T-helper 9 cell (primary cell): Measurements from ENCODE around the gene CLSTN2.

Experiments
- DNase-seq: peaks from one replicate; pipeline ENCODE4 v3.0.0-alpha.2; 2020

CLSTN2 gene

DNA sequence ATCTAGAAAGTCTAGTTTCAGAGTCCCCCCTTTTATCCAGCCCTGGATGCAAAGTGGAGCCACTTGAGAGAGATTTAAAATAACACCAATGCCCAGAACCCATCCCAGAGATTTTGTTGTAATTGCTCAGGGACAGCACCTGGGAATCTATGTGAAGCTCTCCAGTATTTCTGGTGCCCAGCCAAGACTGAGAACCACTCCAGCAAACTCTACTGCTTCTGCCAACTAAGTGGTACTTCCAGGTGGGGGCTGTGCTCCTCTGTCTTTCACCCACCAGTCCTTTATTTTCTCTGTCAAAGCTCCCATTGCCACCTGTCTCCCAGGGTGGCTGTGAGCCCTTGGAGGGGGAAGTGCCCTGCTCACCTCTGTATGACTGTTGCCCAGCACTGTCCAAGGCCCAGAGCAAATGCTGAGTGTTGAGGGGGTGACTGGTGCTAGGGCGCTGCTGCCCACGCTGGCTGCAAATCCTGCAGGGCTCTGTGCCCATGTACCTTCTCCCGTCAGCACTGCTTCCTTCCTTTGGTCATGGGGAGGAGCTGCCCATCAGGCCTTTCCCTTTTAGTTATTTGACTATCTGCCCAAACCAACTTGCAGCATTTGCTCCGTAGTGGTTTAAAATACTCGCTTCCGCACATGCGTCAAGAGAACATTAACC lies 9.4 kb downstream of the CLSTN2 start:
- DNase-seq, result no peak

DNA sequence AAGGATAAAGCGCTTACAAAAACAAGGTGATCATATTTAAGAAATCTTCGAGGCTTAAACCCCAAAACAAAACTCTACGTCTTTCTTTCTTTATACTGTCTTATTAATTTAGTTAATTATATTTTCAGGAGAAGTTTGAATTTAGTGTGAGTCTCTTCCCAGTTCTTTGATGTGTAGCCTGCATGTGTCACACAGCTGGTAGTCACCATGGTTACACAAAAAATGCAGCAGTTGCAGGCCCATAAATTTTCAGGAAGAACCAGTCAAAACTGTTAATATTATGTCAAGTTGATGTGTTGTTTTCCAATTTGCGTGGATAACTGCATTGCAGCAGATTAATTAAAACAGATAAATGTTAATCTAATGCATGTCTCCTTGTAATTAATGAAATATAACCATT lies 10.4 kb downstream of the CLSTN2 start:
- no peak for DNase-seq

GRCh38 chr3:139945942-139946341 lies 11.0 kb downstream of the CLSTN2 start:
- DNase-seq, result no peak

- DNase-seq, result no peak
Measured at GRCh38 chr3:139948467-139948866, 13.5 kb downstream of the CLSTN2 start.

DNA sequence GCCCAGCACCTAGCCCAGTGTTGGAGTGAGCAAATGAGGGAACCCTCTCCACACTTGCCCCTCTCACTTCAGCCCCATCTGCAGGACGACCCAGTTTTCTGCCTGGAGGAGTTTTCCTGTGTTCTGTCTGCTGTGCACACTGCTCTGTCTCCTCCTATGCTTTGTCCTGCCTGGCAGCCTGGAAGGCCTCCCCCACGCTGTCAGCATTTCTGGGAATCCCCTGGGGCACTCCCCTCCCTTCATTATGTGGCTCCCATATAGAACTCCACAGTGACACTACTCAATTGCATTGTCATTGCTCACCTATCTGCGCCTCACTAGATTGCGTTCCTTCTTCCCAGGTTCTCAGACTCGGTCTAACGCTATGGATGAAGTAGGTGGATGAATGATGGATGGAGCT lies 13.9 kb downstream of the CLSTN2 start:
- no peak for DNase-seq

DNA sequence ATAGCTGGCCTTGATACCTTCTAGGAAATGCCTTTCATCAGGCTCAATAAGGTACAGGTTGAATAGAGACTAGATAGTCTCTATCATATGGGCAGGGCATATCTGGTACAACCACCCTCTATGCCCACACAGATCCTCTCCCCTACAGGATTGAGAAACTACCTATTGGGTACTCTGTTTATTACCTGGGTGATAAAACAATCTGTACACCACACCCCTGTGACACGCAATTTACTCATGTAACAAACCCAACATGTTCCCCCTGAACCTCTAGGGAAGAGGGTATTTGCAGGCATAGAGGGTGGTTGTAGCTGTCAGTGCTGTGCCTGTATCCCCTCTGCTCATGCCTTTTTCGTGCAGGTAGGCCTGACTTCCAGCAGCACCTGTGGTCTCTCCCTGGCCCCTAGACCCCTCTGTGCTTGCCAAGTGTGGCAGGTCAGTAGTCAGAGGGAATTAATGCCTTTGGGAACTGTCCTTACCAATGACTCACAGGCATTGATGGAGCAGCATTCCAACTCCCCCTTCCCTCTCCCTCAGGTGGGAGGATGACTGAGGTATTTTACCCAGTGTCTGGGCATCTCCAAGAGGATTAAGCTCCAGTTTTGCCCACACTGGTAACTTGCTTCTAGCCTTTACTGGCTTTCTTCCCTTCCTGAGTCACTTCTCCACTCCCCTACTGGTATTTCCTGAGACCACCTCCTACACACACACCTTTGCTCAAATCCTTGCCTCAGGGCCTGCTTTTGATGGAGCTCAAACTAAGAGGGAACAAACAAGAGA lies 18.3 kb downstream of the CLSTN2 start:
- no peak for DNase-seq

- DNase-seq, result no peak
Measured at GRCh38 chr3:139954146-139954860, 19.3 kb downstream of the CLSTN2 start.

- no peak for DNase-seq
Measured at GRCh38 chr3:139957844-139958243, 22.9 kb downstream of the CLSTN2 start.

DNA sequence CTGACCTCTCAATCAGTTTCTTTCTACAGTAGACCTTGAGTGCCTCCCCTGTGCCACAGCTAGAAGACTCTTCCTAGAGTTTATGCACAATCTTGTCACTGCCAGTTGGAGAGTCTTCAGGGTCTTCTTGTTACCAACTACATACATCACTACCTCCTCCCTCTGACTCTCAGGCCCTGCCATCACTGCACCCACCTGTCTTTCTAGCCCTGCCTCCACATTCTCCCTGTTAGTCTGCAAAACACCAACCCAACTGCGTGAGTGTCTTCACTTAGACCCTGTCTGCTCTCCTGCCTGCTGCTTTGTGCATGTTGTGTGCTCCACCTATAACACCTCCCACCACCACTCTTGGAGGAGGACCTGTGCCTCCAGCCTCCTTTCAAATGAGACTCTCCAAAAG lies 34.4 kb downstream of the CLSTN2 start:
- no peak for DNase-seq

DNA sequence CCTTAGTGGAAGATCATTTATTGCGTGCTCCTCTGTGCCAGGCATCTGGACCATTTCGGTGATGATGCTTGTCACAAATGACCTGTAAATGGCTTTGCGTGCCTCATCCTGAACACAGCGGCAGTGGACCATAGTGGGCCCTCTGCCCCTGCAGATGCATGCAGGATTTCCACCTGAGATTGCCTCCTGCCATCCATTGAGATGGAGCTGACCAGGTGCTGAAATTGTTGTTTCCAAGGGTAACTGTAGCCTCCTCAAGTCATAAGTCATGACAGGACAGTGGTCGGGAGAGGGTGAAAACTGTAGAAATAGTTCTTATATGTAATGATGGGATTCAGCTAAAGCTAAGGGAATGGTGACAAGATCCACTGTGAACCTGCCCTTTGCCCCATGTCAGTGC lies 35.5 kb downstream of the CLSTN2 start:
- no peak for DNase-seq

DNA sequence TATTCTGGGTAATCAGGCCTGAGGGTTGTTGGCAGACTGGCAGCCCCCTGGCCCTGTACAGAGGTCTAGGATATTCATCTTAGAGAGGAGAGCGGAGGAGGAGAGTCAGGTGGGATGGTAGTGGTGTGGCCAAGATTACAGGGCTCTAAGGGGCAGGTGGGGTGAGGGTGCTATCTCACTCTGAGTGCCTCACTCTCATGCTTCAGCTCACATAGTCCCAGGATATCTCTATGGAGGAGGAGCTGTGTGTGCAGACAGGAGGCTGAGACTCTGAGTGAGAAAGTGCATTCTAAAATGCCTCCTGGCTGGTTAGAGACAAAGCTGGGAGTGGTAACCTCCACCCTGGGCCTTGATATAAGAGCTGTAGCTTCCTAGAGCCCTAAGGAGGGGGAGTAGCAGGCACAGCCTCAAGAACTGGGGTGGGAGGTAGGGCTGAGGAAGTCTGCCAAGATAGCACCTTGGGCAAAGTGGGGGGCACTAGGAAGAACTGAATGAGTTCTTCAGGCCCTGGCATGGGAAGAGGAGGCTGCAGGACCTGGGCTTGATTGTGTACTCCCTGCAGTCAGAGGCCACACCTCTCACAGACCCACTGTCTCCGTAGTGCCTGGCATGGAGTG lies 39.9 kb downstream of the CLSTN2 start:
- DNase-seq, result no peak

GRCh38 chr3:139975594-139976365 lies 40.8 kb downstream of the CLSTN2 start:
- no peak for DNase-seq

- no peak for DNase-seq
Measured at GRCh38 chr3:139978966-139979365, 44.0 kb downstream of the CLSTN2 start.

GRCh38 chr3:139979991-139980390 lies 45.0 kb downstream of the CLSTN2 start:
- no peak for DNase-seq

DNA sequence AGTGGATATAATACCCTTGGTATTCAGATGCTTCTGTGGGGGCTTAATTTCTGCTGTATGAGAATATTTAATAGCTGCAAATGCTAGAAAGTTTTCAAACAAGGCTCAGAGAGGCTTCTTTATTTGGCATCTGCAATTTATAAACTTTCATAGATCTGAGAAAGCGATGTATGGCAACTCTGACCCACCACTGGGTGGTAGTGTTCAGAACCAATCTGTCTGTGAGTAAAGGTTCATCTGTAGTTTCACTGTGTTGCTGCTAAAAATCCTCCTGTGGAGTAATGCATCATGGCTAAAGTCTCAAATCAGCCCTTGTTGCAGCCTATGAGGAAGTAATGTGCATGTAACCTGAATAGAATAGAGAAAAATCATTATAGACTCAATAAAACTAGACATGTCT lies 47.4 kb downstream of the CLSTN2 start:
- no peak for DNase-seq

DNA sequence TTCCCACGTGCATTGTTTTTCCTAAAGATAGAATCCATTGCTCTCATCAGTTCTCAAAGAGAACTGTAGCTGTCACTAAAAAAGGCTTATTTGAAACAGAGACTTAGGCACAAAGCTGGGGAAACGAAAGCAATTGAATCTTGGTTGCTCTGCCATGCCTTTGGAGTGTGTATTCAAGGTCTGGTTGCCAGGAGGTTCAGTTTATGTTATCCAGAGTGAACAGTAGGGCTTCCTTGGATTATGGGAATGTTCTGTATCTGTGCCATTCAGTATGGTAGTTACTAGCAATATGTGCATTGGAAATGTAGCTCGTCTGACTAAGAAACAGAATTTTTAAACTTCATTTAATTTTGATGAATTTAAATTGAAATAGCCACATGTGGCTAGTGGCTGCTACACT lies 50.6 kb downstream of the CLSTN2 start:
- no peak for DNase-seq

- DNase-seq, result no peak
Measured at GRCh38 chr3:139987908-139988307, 52.9 kb downstream of the CLSTN2 start.

DNA sequence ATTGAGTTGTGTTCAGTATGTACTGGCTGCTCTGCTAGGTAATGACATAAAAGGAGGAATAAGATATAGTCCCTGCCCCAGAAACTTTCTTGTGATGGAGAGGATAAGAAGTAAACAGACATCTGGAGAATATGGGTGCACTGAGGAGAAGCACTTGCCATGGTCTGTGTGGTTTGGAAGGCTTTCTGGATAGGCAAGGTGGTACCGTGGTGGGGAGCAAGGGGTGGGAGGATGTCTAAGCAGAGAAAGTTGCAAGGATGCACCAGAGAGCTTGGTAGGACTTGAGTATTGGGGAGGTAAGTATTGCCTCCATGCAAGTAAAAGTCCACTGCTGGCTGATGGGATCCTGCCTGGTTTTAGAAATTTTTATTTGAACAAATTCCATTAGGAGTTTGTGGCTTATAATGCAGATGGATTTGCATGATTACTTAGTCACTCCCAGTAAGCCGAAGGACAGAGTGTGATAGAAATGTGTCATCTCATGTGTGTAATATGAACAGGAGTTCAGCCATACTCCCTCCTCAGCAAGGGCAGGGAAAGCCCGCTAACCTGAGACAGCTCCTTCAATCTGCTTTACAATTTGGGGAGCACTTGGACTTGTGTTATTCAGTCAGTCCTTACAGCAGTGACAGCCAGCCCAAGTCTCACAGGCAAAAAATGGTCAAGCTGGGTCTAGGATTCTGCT lies 53.6 kb downstream of the CLSTN2 start:
- DNase-seq, result no peak

DNA sequence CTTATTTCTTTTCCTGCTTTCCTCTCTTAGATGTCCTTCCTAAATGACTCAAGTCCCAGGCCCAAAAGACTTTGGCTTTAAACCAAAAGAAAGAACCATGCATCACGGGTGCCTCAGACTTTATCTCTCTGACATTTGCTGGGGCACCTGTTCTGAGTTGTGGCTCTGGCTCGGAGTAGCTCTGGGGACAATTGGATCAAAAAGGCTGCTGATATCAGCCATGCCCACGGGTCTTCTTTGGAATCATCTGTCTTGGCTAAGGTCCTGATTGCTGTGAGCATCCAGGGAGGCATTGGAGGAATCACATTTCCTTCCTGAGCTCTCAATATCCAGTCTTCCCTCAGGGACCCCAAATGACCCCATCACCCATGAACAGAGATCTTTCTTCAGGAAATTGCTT lies 59.9 kb downstream of the CLSTN2 start:
- no peak for DNase-seq

DNA sequence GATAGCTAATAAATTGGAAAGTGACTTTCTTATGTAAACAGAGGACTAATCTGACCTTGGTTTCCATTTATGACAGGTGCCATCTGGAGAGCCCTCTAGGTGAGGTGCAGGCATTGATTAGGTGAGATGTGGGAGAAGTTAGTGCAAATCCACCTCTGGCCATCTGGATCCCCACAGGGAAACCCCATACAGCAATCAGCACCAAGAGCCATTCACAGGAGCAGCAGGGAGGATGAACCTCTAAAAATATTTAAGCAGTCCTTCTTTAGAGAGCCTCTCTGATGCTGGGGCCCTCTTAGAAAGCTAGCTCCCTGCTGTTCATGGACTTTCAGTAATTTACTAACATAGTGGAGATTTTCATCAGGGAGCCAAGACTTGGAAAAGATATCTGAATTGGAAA lies 69.3 kb downstream of the CLSTN2 start:
- no peak for DNase-seq

GRCh38 chr3:140006331-140006730 lies 71.3 kb downstream of the CLSTN2 start:
- DNase-seq, result no peak

GRCh38 chr3:140007081-140007480 lies 72.1 kb downstream of the CLSTN2 start:
- no peak for DNase-seq
